Peyer's patch (tissue), 4 donors: ENCODE data around the gene PLCXD1. TPM values are rescaled to one million over a fixed set of nuclear protein-coding genes. Genes with fewer than 3 reads are reported as not detected.

Experiments used
- DNase-seq, 3 donors: peaks; one replicate each; pipeline ENCODE4 v3.0.0-alpha.2; 2017 to 2019
- H3K27ac ChIP-seq, 4 donors: fragments of 200-600 bp; sonication (generic); one replicate each; pipeline ENCODE4 v1.5.1; 2016 to 2019
- H3K27me3 ChIP-seq, 2 donors: fragments of 200-600 bp; sonication (generic); one replicate each; pipeline ENCODE4 v1.5.1; 2019
- H3K36me3 ChIP-seq, 3 donors: fragments of 200-600 bp; sonication (generic); one replicate each; pipeline ENCODE4 v1.5.1; 2016 to 2019
- H3K4me1 ChIP-seq, 4 donors: fragments of 200-600 bp; sonication (generic); one replicate each; pipeline ENCODE4 v1.5.1; 2016 to 2019
- H3K4me3 ChIP-seq, 4 donors: fragments of 200-600 bp; sonication (generic); 1 replicate in 3 of 4; 2 replicates in 1 of 4; pipeline ENCODE4 v1.5.1; 2016 to 2019; ENCODE audit warnings: mild to moderate bottlenecking in 1 of 4
- H3K9me3 ChIP-seq, 4 donors: fragments of 200-600 bp; sonication (generic); one replicate each; pipeline ENCODE4 v1.5.1; 2016 to 2019; ENCODE audit warnings: mild to moderate bottlenecking in 1 of 4
- CTCF ChIP-seq, 6 experiments: fragments of 450-650 bp in 4 of 6; fragments of 200-600 bp in 2 of 6; sonication (generic) in 1 of 6; IDR thresholded peaks; one replicate each; pipeline ENCODE4 v1.5.1; 2017 to 2019; ENCODE audit warnings: antibody characterized with exemption in 6 of 6, mild to moderate bottlenecking in 3 of 6, moderate library complexity in 1 of 6
- POLR2A ChIP-seq, 2 donors: fragments of 450-650 bp; IDR thresholded peaks; one replicate each; pipeline ENCODE4 v1.5.1; 2017; ENCODE audit warnings: antibody characterized with exemption in 2 of 2, mild to moderate bottlenecking in 2 of 2, moderate library complexity in 2 of 2
- total RNA-seq, 4 donors: library from RNA; depleted of rRNA; stranded (reverse); fragments of >200 nt; gene quantifications; one replicate each; pipeline ENCODE4 v1.1.0, GENCODE V29; 2016

Gene PLCXD1
- total RNA-seq, 4 donors from 2014 or later: 12.7 to 73.4 (median 18.9) TPM

DNA sequence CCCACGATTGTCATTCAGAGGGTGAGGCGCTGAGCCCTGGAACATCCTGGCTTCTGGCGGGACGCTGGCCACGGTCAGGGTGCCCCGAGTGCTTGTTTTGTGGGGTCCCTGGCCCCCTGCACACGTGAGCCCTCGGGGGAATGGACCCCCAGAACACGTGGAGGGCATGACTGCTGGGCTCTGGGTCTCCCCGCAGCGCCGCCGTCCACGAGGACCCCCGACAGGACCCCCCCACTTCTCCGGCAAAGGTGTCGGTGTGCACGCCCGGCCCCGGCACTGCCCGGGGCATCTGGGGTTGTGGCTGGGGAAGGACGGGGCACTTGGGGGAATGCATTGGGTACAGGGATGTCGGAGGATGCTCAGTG, 51.3 kb downstream of the PLCXD1 start:
- DNase-seq: no peak
- H3K4me1 ChIP-seq: peaks cover 0 to 10% (median 4%) of the 10 kb centered on the region in 4 donors
- H3K27me3 ChIP-seq: peaks cover 0 to 4% of the 10 kb centered on the region in 2 donors
- H3K36me3 ChIP-seq: peaks cover 0 to 3% (median 2%) of the 10 kb centered on the region in 3 donors
- no peak overlapping the region for H3K27ac ChIP-seq
- no peaks in the 10 kb centered on the region for H3K9me3 ChIP-seq
- no peak overlapping the region for H3K4me3 ChIP-seq
- TF ChIP-seq CTCF (IDR thresholded peaks at IDR 0.05) (no peak), POLR2A (IDR thresholded peaks at IDR 0.05) (no peak)

- Histone ChIP-seq H3K27me3 (peaks cover 0 to 4% of the 10 kb centered on the region in 2 donors), H3K36me3 (peaks cover 0 to 3% (median 3%) of the 10 kb centered on the region in 3 donors), H3K4me3 (no peak overlapping the region), H3K4me1 (peaks cover 0 to 10% (median 4%) of the 10 kb centered on the region in 4 donors), H3K9me3 (no peaks in the 10 kb centered on the region), H3K27ac (no peak overlapping the region)
- no peak for TF ChIP-seq POLR2A (IDR thresholded peaks at IDR 0.05)
- TF ChIP-seq CTCF (IDR thresholded peaks at IDR 0.05): no peak
- DNase-seq: no peak
Measured at GRCh38 chrX:332916-333610, 51.9 kb downstream of the PLCXD1 start.

GRCh38 chrX:333611-334311, 52.6 kb downstream of the PLCXD1 start:
- H3K27me3 ChIP-seq: peaks cover 0 to 4% of the 10 kb centered on the region in 2 donors
- peaks cover 0 to 3% (median 3%) of the 10 kb centered on the region in 3 donors for H3K36me3 ChIP-seq
- no peak for TF ChIP-seq CTCF (IDR thresholded peaks at IDR 0.05)
- no peak for TF ChIP-seq POLR2A (IDR thresholded peaks at IDR 0.05)
- H3K27ac ChIP-seq: no peak overlapping the region
- H3K4me1 ChIP-seq: peaks cover 0 to 10% (median 4%) of the 10 kb centered on the region in 4 donors
- H3K4me3 ChIP-seq: no peak overlapping the region
- DNase-seq: no peak
- no peaks in the 10 kb centered on the region for H3K9me3 ChIP-seq

DNA sequence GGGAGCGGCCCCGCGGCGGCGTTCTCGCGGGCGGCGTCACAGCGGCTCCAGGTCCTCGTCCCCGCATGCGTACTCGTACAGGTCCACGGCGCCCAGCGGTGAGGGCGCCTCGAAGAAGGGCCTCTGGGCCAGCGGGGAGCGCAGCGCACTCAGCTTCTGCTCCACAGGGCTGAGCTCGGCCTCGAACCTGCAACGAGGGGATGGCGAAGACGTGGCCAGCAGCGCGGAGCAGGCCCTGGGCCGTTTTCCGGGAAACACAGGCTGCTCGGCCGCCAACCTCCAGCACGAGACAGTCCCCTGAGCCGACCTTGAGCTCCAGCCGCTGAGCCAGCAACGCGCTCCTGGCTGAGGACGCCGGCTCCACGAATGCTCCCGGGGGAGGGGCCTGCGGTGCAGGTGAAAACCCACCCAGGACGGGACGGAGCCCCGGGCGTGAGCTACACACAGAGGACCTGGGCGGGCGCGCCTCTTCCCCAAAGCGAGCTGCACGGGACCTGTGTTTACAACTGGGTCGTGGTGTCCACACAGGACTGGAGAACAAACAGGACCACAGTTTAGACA, 53.2 kb downstream of the PLCXD1 start:
- DNase-seq: no peak
- peaks cover 0 to 3% (median 3%) of the 10 kb centered on the region in 3 donors for H3K36me3 ChIP-seq

More for the DNA sequence above, 53.2 kb downstream of the PLCXD1 start:
- Histone ChIP-seq H3K27me3 (peaks cover 0 to 4% of the 10 kb centered on the region in 2 donors), H3K4me3 (no peak overlapping the region), H3K27ac (no peak overlapping the region), H3K9me3 (no peaks in the 10 kb centered on the region), H3K4me1 (peaks cover 0 to 10% (median 4%) of the 10 kb centered on the region in 4 donors)
- TF ChIP-seq POLR2A (IDR thresholded peaks at IDR 0.05) (no peak), CTCF (IDR thresholded peaks at IDR 0.05) (no peak)
